ENCODE results near the gene NR2C2AP. TPM values are rescaled to one million over a fixed set of nuclear protein-coding genes. Genes with fewer than 3 reads are reported as not detected.

The NR2C2AP gene
- total and polyA plus RNA-seq, 8 donors = 6.8 to 19.1 (median 9.2) TPM

- WGBS, 2 donors = 66 to 74% methylated on average over 17 to 18 of the region's 18 CpGs
- no peak for TF ChIP-seq CTCF (IDR thresholded peaks at IDR 0.05)
Observed at GRCh38 chr19:19238126-19238894, 35.1 kb upstream of the NR2C2AP start.

GRCh38 chr19:19236173-19236572 lies 33.0 kb upstream of the NR2C2AP start:
- Histone ChIP-seq H3K27me3 (no peaks in the 10 kb centered on the region), H3K4me3 (no peak overlapping the region), H3K27ac (no peak overlapping the region), H3K36me3 (no peaks in the 10 kb centered on the region), H3K9me3 (no peaks in the 10 kb centered on the region), H3K4me1 (no peaks in the 10 kb centered on the region)
- FAIRE-seq (no peak), ATAC-seq (no peak), DNase-seq (no peak)
- TF ChIP-seq CTCF (IDR thresholded peaks at IDR 0.05) = no peak
- intact Hi-C loops (cut with DNase I) = no loop called here

More at GRCh38 chr19:19238126-19238894, 35.1 kb upstream of the NR2C2AP start:
- H3K4me1 ChIP-seq = no peaks in the 10 kb centered on the region
- DNase-seq (no peak), FAIRE-seq (no peak), ATAC-seq (no peak)
- H3K9me3 ChIP-seq = no peaks in the 10 kb centered on the region
- no peaks in the 10 kb centered on the region for H3K36me3 ChIP-seq
- no peak overlapping the region for H3K27ac ChIP-seq
- intact Hi-C loops (cut with DNase I) = no loop called here
- no peaks in the 10 kb centered on the region for H3K27me3 ChIP-seq
- H3K4me3 ChIP-seq = no peak overlapping the region

GRCh38 chr19:19234220-19234816 lies 31.1 kb upstream of the NR2C2AP start:
- no peaks in the 10 kb centered on the region for H3K27me3 ChIP-seq
- no peak for TF ChIP-seq CTCF (IDR thresholded peaks at IDR 0.05)
- no peak overlapping the region for H3K4me3 ChIP-seq
- DNase-seq (no peak), FAIRE-seq (no peak), ATAC-seq (no peak)
- H3K36me3 ChIP-seq = no peaks in the 10 kb centered on the region
- no peaks in the 10 kb centered on the region for H3K9me3 ChIP-seq
- H3K4me1 ChIP-seq = no peaks in the 10 kb centered on the region
- intact Hi-C loops (cut with DNase I) = no loop called here
- no peak overlapping the region for H3K27ac ChIP-seq
- WGBS, 2 donors = 81 to 87% methylated on average over 2 of the region's 2 CpGs

GRCh38 chr19:19232261-19232721 lies 29.1 kb upstream of the NR2C2AP start:
- DNase-seq = no peak
- 62 to 72% methylated on average over 14 to 19 of the region's 19 CpGs for WGBS, 2 donors

More at GRCh38 chr19:19232261-19232721, 29.1 kb upstream of the NR2C2AP start:
- no peaks in the 10 kb centered on the region for H3K36me3 ChIP-seq
- intact Hi-C loops (cut with DNase I) = no loop called here
- H3K9me3 ChIP-seq = no peaks in the 10 kb centered on the region
- TF ChIP-seq CTCF (IDR thresholded peaks at IDR 0.05) = no peak
- H3K4me3 ChIP-seq = no peak overlapping the region
- H3K27ac ChIP-seq = no peak overlapping the region
- ATAC-seq = no peak
- no peak for FAIRE-seq
- H3K27me3 ChIP-seq = no peaks in the 10 kb centered on the region
- H3K4me1 ChIP-seq = no peaks in the 10 kb centered on the region

All from pancreas (tissue), 10 donors.